ENCODE data around the gene INSRR. TPM values are rescaled to one million over a fixed set of nuclear protein-coding genes. Genes with fewer than 3 reads are reported as not detected.

INSRR gene
- total RNA-seq, 1 experiment from 2014 or later, result not detected

- no peaks in the 10 kb centered on the region for H3K9me3 ChIP-seq (ENCODE audit: low read length)
- H3K79me2 ChIP-seq (ENCODE audit: low read length), result no peaks in the 10 kb centered on the region
- no peak for DNase-seq
- no peak overlapping the region for H3K27ac ChIP-seq (ENCODE audit: low read length)
- no peaks in the 10 kb centered on the region for H3K9me2 ChIP-seq (replicated peaks; ENCODE audit: insufficient read depth, low read length)
- no peak overlapping the region for H3K4me3 ChIP-seq (ENCODE audit: low read length)
- no peak overlapping the region for H3K9ac ChIP-seq (ENCODE audit: low read length)
- no peaks in the 10 kb centered on the region for H3K27me3 ChIP-seq (ENCODE audit: low read length)
- H3K4me2 ChIP-seq (ENCODE audit: low read depth, low read length, poor library complexity, severe bottlenecking), result no peak overlapping the region
- peaks cover 7% of the 10 kb centered on the region; the same call in 1 of the 2 replicates for H3K36me3 ChIP-seq (ENCODE audit: insufficient read depth, low read length)
- H4K20me1 ChIP-seq (ENCODE audit: insufficient read depth, low read depth, low read length), result no peaks in the 10 kb centered on the region
- no peaks in the 10 kb centered on the region for H3K4me1 ChIP-seq (ENCODE audit: low read length)
- no peak overlapping the region for H2AFZ ChIP-seq (ENCODE audit: low read length)
Measured at GRCh38 chr1:156804026-156804425, 54.9 kb downstream of the INSRR start.

DNA sequence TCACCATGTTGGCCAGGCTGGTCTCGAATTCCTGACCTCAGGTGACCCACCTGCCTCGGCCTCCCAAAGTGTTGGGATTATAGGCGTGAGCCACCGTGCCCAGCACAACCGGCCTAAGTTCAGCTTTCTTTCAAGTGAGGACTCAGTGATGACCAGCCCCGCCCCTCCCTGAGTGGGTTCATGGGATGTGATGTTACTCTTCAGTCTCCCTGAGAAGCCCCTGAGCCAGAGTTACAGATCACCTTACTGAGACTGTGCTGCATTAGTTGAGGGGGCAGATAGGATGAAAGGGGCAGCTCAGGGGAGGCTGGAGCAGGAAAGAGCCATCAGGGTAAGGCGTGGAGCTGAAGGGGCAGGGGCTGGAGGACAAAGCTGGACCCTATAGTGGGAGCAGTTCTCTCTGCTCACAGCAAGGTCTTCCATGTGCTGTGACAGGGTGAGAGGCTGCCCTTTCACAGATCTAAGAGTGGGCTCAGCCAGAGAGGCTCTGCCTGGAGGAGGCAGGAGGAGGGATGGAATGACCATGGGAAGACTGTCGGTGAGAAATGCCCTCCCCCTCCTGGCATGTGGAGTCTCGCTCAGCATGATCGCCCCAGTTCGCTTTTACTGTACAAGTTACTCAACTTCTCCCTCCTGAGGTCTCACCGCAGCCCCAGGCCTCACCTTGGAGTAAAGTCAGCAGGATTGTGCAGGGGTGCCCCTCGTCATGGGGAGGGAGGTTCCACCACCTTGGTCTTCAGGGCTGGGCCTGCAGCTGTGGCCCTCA is 55.6 kb downstream of the INSRR start:
- Histone ChIP-seq H3K4me2 (ENCODE audit: low read depth, low read length, poor library complexity, severe bottlenecking) (no peak overlapping the region), H3K79me2 (ENCODE audit: low read length) (no peaks in the 10 kb centered on the region), H3K9me2 (replicated peaks; ENCODE audit: insufficient read depth, low read length) (no peaks in the 10 kb centered on the region), H4K20me1 (ENCODE audit: insufficient read depth, low read depth, low read length) (no peaks in the 10 kb centered on the region), H3K27me3 (ENCODE audit: low read length) (no peaks in the 10 kb centered on the region), H3K4me1 (ENCODE audit: low read length) (no peaks in the 10 kb centered on the region), H3K9me3 (ENCODE audit: low read length) (no peaks in the 10 kb centered on the region), H3K9ac (ENCODE audit: low read length) (no peak overlapping the region), H3K36me3 (ENCODE audit: insufficient read depth, low read length) (peaks cover 12% of the 10 kb centered on the region; the same call in 1 of the 2 replicates), H2AFZ (ENCODE audit: low read length) (no peak overlapping the region), H3K4me3 (ENCODE audit: low read length) (no peak overlapping the region), H3K27ac (ENCODE audit: low read length) (no peak overlapping the region)
- DNase-seq, result no peak

DNA sequence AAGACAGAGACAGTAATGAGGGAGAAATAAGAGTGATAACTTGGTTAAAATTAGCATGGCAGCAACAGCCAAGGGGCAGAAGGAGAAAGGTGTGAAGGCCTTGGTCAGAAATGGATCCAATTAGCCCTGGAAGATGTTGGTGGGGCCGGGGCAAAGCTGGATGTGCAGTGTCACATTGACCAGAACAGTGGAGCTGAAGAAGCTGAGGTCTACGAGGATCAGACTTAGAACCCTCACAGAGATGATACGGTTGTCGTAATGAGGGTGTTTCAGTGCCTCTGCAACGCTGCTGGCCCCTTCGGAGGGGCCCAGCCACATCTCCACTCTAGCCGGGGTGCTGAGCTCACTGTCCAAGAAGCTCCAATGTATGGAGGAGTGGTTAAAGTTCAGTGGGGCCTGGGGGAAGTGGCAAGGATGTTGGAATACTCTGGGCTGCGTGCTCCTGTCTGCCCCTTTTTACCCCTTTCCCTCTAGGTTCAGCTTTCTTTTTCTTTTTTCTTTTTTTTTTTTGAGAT is 56.4 kb downstream of the INSRR start:
- Histone ChIP-seq H3K27me3 (ENCODE audit: low read length) (no peaks in the 10 kb centered on the region), H3K36me3 (ENCODE audit: insufficient read depth, low read length) (peaks cover 20% of the 10 kb centered on the region; the same call in 1 of the 2 replicates)

DNA sequence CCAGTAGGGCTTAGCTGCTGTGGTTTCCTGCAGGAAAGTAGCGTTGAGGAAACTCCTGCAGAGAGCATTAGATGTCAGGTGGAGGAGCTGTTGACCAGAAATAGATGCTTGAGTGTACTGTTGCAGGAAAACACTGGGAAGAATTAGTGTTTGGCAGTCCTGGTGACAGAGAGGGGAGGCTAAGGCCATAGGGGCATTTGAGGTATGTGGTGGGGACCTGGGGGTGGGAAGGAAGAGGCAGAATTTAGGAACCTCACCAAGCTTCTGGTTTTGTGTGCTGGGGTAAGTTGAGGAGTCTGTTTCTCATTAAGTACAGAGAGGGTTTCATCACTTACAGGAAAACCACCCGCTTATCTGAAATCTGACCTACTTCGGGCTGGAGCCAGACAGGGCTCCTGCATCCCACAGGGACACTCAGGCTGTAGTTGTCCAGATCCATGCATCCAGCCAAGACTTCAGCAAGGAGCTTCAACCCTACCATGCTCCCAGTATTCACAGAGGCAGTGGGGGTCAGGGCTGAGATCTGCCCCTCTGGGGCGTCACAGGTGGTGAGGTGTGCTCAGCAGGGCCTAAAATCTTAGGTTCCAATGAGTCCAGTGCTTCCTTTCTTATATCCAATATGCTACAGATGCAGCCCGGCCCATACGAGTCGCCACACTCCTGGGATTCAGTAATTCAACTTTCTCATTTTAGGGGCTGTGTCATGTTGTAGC is 57.4 kb downstream of the INSRR start:
- no peaks in the 10 kb centered on the region for H3K9me3 ChIP-seq (ENCODE audit: low read length)
- peaks cover 28% of the 10 kb centered on the region; the same call in 1 of the 2 replicates for H3K36me3 ChIP-seq (ENCODE audit: insufficient read depth, low read length)
- no peaks in the 10 kb centered on the region; the same call in 1 of the 2 replicates for H4K20me1 ChIP-seq (ENCODE audit: insufficient read depth, low read depth, low read length)
- no peaks in the 10 kb centered on the region for H3K9me2 ChIP-seq (replicated peaks; ENCODE audit: insufficient read depth, low read length)
- H3K27ac ChIP-seq (ENCODE audit: low read length), result no peak overlapping the region
- no peak overlapping the region for H3K4me2 ChIP-seq (ENCODE audit: low read depth, low read length, poor library complexity, severe bottlenecking)
- H2AFZ ChIP-seq (ENCODE audit: low read length), result no peak overlapping the region
- H3K27me3 ChIP-seq (ENCODE audit: low read length), result no peaks in the 10 kb centered on the region
- no peak overlapping the region for H3K9ac ChIP-seq (ENCODE audit: low read length)
- DNase-seq, result no peak
- no peaks in the 10 kb centered on the region for H3K79me2 ChIP-seq (ENCODE audit: low read length)
- H3K4me1 ChIP-seq (ENCODE audit: low read length), result peaks cover 6% of the 10 kb centered on the region
- H3K4me3 ChIP-seq (ENCODE audit: low read length), result no peak overlapping the region

More for the DNA sequence above, 56.4 kb downstream of the INSRR start:
- H3K4me2 ChIP-seq (ENCODE audit: low read depth, low read length, poor library complexity, severe bottlenecking), result no peak overlapping the region
- no peaks in the 10 kb centered on the region for H3K79me2 ChIP-seq (ENCODE audit: low read length)
- no peak for DNase-seq
- no peaks in the 10 kb centered on the region for H3K9me3 ChIP-seq (ENCODE audit: low read length)
- H3K9ac ChIP-seq (ENCODE audit: low read length), result no peak overlapping the region
- H2AFZ ChIP-seq (ENCODE audit: low read length), result no peak overlapping the region
- no peaks in the 10 kb centered on the region for H3K4me1 ChIP-seq (ENCODE audit: low read length)
- H3K9me2 ChIP-seq (replicated peaks; ENCODE audit: insufficient read depth, low read length), result no peaks in the 10 kb centered on the region
- no peak overlapping the region for H3K27ac ChIP-seq (ENCODE audit: low read length)
- H3K4me3 ChIP-seq (ENCODE audit: low read length), result no peak overlapping the region
- no peaks in the 10 kb centered on the region for H4K20me1 ChIP-seq (ENCODE audit: insufficient read depth, low read depth, low read length)

DNA sequence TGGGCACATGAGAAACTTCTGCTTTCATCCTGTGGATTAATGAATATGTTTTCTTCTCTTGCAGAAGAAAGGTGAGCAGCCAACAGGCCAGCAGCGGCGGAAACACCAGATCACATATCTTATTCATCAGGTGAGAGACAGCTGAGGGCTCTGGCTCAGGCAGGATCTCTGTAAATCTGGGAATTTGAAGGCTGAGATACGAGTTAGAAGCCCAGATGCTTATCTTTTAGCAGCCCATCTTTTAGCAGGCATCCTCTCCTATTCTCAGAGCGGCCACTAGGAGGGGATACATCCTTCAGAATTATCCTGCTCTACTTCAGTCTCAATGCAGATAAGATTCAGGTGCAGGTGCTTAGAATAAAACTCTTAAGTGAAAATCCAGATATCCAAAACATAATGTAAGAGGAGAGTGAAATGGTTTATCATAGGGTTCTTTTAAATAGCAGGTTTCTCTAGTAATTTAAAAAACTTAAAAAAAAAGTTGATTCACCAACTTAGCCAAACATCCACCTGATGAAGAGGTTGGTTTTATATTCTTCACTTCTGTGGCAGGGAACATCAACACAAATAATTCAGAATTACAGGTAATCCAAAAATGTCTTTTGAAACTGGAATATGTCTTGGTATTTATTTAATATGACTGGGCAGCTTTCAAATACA is 61.6 kb downstream of the INSRR start:
- Histone ChIP-seq H3K79me2 (ENCODE audit: low read length) (no peaks in the 10 kb centered on the region), H3K4me3 (ENCODE audit: low read length) (no peak overlapping the region), H2AFZ (ENCODE audit: low read length) (no peak overlapping the region), H3K27me3 (ENCODE audit: low read length) (no peaks in the 10 kb centered on the region), H3K36me3 (ENCODE audit: insufficient read depth, low read length) (peaks cover 53% of the 10 kb centered on the region; the same call in 1 of the 2 replicates), H4K20me1 (ENCODE audit: insufficient read depth, low read depth, low read length) (peaks cover 7% of the 10 kb centered on the region; the same call in 1 of the 2 replicates), H3K4me1 (ENCODE audit: low read length) (peaks cover 42% of the 10 kb centered on the region), H3K9me2 (replicated peaks; ENCODE audit: insufficient read depth, low read length) (no peaks in the 10 kb centered on the region), H3K9ac (ENCODE audit: low read length) (no peak overlapping the region), H3K9me3 (ENCODE audit: low read length) (no peaks in the 10 kb centered on the region), H3K27ac (ENCODE audit: low read length) (peak overlapping the region; percentile 48), H3K4me2 (ENCODE audit: low read depth, low read length, poor library complexity, severe bottlenecking) (no peak overlapping the region)
- DNase-seq, result peak; percentile 81

DNA sequence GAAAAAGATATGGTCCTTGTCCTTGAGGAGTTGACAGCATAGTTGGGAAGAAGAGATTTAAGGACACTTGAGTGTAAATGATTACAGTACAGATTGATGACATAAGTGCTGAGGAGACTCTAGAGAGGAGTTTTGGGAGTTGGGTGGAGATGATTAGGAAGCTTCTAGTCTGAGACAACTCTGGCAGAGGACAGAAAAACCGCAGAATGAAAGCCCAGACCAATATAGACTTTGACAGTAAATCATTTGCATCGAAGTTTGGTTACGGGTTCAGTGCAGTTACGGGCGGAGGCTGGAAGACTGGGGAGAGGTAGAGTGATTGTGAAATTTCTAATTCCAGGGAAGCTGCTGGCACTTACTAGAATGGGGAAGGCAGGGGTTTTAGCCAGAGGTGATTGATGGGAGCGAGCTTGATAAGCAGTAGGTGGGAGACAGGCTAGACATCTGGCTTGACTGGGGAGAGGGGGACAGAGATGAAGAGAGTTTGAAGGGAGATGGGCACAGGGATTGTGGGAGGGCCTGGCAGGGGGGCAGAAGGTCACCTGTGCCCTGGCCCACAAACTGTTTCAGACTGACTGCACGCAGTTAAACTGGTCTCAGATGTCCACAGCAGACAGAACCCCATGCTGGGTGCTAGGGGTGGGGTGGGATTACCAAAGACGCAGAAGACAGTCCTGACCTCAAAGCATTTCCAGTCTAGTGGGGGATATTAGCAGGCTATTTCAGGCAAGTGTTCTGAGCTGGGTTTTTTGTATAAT is 62.4 kb downstream of the INSRR start:
- H3K9me2 ChIP-seq (replicated peaks; ENCODE audit: insufficient read depth, low read length), result no peaks in the 10 kb centered on the region
- H3K4me3 ChIP-seq (ENCODE audit: low read length), result no peak overlapping the region
- H3K36me3 ChIP-seq (ENCODE audit: insufficient read depth, low read length), result peaks cover 53% of the 10 kb centered on the region; the same call in 1 of the 2 replicates
- H3K9ac ChIP-seq (ENCODE audit: low read length), result peak overlapping the region; percentile 19; the same call in 1 of the 2 replicates
- H4K20me1 ChIP-seq (ENCODE audit: insufficient read depth, low read depth, low read length), result peaks cover 7% of the 10 kb centered on the region; the same call in 1 of the 2 replicates
- peak overlapping the region; percentile 48 for H3K27ac ChIP-seq (ENCODE audit: low read length)
- no peaks in the 10 kb centered on the region for H3K9me3 ChIP-seq (ENCODE audit: low read length)
- peaks cover 45% of the 10 kb centered on the region for H3K4me1 ChIP-seq (ENCODE audit: low read length)
- H3K4me2 ChIP-seq (ENCODE audit: low read depth, low read length, poor library complexity, severe bottlenecking), result peak overlapping the region; percentile 34
- no peaks in the 10 kb centered on the region for H3K79me2 ChIP-seq (ENCODE audit: low read length)
- H2AFZ ChIP-seq (ENCODE audit: low read length), result no peak overlapping the region
- H3K27me3 ChIP-seq (ENCODE audit: low read length), result no peaks in the 10 kb centered on the region
- no peak for DNase-seq

DNA sequence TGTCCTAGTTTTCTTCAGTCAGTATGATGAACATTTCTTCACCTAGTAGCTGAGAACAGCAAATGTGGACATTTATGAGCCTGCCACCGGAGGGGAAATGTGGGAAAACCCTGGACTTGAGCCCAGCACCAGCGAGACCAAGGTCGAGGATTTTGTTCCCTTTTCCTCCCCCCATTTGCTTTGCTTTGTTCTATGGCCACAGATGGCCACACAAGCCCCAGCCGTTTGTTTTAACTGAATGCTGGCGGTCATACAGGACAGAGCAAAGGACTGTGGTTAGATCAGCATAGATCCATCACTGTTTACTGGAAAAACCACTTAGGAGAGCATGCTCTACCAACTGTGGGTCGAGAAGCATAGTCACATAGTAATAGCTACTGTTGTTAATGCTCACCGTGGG is 63.1 kb downstream of the INSRR start:
- peaks cover 53% of the 10 kb centered on the region; the same call in 1 of the 2 replicates for H3K36me3 ChIP-seq (ENCODE audit: insufficient read depth, low read length)
- H2AFZ ChIP-seq (ENCODE audit: low read length), result no peak overlapping the region
- H3K9me3 ChIP-seq (ENCODE audit: low read length), result no peaks in the 10 kb centered on the region
- H3K4me3 ChIP-seq (ENCODE audit: low read length), result no peak overlapping the region
- H3K27me3 ChIP-seq (ENCODE audit: low read length), result no peaks in the 10 kb centered on the region
- peak overlapping the region; percentile 34 for H3K4me2 ChIP-seq (ENCODE audit: low read depth, low read length, poor library complexity, severe bottlenecking)
- no peaks in the 10 kb centered on the region for H3K9me2 ChIP-seq (replicated peaks; ENCODE audit: insufficient read depth, low read length)
- H3K9ac ChIP-seq (ENCODE audit: low read length), result peak overlapping the region; percentile 19
- H3K27ac ChIP-seq (ENCODE audit: low read length), result no peak overlapping the region; the same call in 1 of the 2 replicates
- peaks cover 11% of the 10 kb centered on the region; the same call in 1 of the 2 replicates for H4K20me1 ChIP-seq (ENCODE audit: insufficient read depth, low read depth, low read length)
- peaks cover 5% of the 10 kb centered on the region for H3K79me2 ChIP-seq (ENCODE audit: low read length)
- DNase-seq, result no peak
- H3K4me1 ChIP-seq (ENCODE audit: low read length), result peaks cover 45% of the 10 kb centered on the region

All from Karpas-422 (cell line).